ENCODE measurements around the gene ZNF185.

DNA sequence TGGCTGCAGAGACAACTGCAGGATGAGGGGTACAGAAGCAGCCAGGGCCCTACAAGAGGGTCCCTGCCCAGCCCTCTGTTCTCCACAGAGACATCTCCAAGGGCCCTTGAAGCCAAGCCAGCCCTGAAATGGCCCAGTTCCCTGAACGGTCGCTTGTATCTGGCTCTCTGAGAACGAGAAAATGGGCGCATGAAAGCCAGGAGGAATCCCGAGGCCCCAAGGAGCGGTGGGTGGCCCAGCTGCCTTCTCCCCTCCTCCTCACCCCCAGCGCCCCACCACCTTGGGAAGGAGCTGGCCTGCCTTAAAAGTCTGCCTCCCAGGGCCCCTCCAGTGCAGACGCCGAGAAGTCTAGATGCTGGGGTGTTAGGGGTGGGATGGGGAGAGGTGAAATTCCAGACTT is 5.7 kb downstream of the ZNF185 start:
- TF ChIP-seq ZFHX2 (tag by site-specific recombination; conservative IDR thresholded peaks at IDR 0.05) (no peak), SP2 (tag by site-specific recombination; IDR thresholded peaks at IDR 0.05) (no peak)
- TF ChIP-seq, protein P1, sequence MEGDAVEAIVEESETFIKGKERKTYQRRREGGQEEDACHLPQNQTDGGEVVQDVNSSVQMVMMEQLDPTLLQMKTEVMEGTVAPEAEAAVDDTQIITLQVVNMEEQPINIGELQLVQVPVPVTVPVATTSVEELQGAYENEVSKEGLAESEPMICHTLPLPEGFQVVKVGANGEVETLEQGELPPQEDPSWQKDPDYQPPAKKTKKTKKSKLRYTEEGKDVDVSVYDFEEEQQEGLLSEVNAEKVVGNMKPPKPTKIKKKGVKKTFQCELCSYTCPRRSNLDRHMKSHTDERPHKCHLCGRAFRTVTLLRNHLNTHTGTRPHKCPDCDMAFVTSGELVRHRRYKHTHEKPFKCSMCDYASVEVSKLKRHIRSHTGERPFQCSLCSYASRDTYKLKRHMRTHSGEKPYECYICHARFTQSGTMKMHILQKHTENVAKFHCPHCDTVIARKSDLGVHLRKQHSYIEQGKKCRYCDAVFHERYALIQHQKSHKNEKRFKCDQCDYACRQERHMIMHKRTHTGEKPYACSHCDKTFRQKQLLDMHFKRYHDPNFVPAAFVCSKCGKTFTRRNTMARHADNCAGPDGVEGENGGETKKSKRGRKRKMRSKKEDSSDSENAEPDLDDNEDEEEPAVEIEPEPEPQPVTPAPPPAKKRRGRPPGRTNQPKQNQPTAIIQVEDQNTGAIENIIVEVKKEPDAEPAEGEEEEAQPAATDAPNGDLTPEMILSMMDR (tag by site-specific recombination; IDR thresholded peaks at IDR 0.05): no peak
- TF ChIP-seq, protein P2, sequence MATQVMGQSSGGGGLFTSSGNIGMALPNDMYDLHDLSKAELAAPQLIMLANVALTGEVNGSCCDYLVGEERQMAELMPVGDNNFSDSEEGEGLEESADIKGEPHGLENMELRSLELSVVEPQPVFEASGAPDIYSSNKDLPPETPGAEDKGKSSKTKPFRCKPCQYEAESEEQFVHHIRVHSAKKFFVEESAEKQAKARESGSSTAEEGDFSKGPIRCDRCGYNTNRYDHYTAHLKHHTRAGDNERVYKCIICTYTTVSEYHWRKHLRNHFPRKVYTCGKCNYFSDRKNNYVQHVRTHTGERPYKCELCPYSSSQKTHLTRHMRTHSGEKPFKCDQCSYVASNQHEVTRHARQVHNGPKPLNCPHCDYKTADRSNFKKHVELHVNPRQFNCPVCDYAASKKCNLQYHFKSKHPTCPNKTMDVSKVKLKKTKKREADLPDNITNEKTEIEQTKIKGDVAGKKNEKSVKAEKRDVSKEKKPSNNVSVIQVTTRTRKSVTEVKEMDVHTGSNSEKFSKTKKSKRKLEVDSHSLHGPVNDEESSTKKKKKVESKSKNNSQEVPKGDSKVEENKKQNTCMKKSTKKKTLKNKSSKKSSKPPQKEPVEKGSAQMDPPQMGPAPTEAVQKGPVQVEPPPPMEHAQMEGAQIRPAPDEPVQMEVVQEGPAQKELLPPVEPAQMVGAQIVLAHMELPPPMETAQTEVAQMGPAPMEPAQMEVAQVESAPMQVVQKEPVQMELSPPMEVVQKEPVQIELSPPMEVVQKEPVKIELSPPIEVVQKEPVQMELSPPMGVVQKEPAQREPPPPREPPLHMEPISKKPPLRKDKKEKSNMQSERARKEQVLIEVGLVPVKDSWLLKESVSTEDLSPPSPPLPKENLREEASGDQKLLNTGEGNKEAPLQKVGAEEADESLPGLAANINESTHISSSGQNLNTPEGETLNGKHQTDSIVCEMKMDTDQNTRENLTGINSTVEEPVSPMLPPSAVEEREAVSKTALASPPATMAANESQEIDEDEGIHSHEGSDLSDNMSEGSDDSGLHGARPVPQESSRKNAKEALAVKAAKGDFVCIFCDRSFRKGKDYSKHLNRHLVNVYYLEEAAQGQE (tag by site-specific recombination; IDR thresholded peaks at IDR 0.05): no peak
- TF ChIP-seq, protein P3, sequence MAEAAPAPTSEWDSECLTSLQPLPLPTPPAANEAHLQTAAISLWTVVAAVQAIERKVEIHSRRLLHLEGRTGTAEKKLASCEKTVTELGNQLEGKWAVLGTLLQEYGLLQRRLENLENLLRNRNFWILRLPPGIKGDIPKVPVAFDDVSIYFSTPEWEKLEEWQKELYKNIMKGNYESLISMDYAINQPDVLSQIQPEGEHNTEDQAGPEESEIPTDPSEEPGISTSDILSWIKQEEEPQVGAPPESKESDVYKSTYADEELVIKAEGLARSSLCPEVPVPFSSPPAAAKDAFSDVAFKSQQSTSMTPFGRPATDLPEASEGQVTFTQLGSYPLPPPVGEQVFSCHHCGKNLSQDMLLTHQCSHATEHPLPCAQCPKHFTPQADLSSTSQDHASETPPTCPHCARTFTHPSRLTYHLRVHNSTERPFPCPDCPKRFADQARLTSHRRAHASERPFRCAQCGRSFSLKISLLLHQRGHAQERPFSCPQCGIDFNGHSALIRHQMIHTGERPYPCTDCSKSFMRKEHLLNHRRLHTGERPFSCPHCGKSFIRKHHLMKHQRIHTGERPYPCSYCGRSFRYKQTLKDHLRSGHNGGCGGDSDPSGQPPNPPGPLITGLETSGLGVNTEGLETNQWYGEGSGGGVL (tag by site-specific recombination; IDR thresholded peaks at IDR 0.05): no peak
